Ramos (cell line): ENCODE measurements around the gene PRICKLE1.

Experiments
- in situ Hi-C: fragments of 300-500 bp; cut with MboI; formaldehyde crosslinking; loops from one replicate; pipeline ENCODE4 v1.14.3; 2022; ENCODE audit warnings: low sequenced_read_pairs; ENCODE audit not compliant: unreplicated experiment

The PRICKLE1 gene

GRCh38 chr12:42502682-42503081, 86.9 kb downstream of the PRICKLE1 start:
- in situ Hi-C loops = no loop called here

DNA sequence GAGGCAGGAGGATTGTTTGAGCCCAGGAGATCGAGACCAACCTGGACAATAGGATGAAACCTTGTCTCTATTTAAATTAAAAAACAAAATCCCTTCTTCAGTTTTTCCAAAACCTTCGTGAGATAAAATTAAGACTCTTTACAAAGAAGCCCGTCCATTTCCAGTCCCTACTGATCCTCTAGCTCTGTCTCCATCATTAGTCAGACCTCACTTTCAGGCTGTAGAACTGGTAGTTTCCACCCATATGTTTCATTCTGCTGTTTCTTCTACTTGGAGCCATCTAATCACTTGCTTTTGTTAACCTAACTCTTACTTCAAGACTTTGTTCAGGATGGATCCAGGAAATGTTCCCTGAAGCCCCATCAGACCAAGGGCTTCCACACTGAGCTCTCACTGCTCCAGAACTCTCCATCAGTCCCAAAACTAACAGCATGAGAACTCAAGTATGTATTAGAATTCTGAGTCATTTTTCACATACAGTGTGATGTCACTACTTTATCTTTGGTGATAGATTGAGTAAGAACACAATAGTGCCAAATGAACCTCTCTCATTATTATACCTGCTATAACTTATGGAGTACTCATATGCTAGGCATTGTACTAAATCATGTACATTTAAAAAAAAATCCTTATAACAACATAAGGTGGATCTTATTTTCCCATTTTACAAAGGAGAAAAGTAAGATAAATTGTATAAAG, 90.8 kb downstream of the PRICKLE1 start:
- in situ Hi-C loops = no loop called here

- in situ Hi-C loops = no loop called here
These were observed 92.7 kb downstream of the PRICKLE1 start for GRCh38 chr12:42496886-42497285.

DNA sequence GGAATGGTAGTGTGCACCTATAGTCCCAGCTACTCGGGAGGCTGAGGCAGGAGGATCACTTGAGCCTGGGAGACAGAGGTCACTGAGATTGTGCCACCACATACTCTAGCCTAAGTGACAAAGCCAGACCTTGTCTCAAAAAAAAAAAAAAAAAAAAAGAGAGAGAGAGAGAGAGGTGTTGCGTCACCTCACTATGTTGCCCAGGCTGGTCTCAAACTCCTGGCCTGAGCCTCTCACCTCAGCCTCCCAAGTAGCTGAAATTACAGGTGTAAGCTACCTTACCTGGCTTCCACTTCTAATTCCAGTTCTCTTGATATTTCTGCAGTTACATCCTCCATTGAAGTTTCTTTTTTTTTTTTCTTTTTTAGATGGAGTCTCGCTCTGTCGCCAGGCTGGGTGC, 94.3 kb downstream of the PRICKLE1 start:
- in situ Hi-C loops = no loop called here

GRCh38 chr12:42492267-42492666, 97.3 kb downstream of the PRICKLE1 start:
- in situ Hi-C loops = no loop called here

- in situ Hi-C loops = no loop called here
These were observed 99.2 kb downstream of the PRICKLE1 start for GRCh38 chr12:42490261-42490842.

- in situ Hi-C loops = no loop called here
These were observed 103.1 kb downstream of the PRICKLE1 start for GRCh38 chr12:42486407-42486806.

- in situ Hi-C loops = no loop called here
These were observed 103.7 kb downstream of the PRICKLE1 start for GRCh38 chr12:42485823-42486222.

GRCh38 chr12:42484996-42485395, 104.5 kb downstream of the PRICKLE1 start:
- in situ Hi-C loops = no loop called here

- in situ Hi-C loops = no loop called here
These were observed 106.1 kb downstream of the PRICKLE1 start for GRCh38 chr12:42483521-42483790.

DNA sequence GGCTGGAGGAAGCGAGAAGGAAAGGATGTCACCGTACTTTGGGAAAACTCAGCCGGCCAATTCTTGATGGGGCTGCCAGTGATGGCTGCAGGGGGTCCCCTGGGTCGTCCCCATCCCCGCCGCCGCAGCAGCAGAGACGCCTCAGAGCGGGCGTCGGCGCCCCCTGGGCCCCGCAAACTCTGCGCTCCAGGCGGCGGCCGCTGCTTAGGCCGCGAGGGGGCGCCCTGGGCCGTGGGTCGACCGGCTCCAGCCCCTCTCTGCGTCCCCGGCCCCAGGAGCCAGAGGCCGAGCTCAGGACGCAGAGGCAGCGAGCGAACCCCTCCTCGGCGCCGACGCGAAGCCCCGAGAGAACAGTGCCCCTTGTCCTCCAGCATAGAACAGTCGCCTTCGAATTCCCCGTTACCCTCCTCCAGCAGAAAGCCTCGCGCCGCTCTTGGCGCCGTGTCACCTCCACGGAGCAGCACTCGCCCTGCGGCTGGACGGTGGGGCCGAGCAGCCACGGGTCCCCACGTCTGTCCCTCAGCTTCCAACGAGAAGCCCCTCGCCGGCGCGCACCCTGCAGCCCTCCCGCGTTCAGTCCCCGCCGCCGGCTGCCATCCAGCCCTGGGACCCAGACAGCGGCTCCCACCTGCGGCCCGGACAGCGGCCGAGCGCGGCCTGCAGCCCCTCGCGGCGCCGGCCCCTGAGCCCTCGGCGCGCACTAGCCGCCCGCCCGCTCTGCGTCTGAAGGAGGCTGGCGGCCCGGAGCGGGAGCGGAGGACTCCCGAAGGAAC, 106.6 kb downstream of the PRICKLE1 start:
- in situ Hi-C loops = no loop called here

DNA sequence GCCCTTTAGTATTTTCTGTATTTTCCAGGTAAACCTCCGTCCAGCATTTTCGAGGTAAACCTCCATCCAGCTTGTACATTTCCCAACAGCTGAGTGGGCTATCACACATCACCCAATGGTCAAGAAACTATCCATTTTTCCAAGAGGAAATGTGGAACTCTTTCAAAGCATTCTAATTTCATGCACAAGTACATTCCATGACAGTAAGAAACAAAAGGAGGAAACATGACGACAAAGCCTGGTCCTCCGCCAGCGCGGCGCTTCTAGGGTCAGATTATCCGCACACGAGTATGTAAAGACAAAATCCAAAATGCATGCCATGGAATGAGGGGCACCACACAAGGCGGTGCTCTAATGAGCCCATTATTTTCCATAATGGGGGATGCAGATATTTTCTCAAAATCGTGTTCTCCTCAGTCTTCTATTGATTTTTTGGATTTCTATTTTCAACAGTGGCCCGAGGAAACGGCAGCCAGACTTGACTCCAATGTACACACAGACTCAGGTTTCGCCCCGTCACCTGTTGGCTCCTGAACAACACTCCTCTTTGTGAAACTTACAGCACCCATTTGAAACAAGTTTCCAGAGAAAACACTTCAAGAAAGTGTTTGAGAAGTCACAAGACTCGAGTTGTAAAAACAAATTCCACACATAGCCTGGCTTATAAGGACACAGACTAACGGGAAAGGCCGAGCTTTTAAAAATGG, 107.4 kb downstream of the PRICKLE1 start:
- in situ Hi-C loops = no loop called here

DNA sequence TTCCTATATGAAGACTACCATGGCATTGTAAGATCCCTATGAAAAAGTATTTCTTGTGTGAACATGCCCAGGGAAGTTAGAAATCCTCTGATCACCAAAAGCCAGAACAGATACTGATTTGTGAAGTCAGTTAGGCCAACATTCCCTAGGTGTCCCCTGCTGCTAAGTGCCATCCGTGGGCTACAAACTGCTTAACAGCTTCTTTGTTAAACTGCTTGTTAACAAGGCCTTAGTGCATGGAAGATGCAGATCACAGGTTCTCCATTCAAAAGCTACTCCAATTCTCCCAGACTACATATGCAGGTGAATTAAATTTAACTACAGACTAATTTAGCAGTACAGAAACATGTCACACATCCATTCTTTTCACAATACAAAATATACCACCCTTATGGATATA, 108.2 kb downstream of the PRICKLE1 start:
- in situ Hi-C loops = no loop called here

DNA sequence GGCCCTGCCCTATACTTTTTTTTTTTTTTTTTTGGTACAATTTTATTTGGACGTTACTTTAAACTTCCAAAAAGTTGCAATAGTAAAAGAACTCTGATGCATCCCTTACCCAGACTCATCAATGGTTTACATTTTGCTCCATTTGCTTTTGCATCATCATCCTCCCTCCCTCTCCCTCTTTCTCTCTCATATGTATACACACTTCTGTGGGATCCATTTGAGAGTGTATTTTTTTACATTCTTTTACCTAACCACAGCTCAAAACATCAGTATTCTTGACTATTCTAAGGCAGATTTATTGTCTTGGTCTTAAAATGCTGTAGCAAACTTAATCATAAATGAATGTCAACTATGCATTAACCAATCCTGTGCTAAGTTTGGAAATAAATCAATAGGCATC, 111.6 kb downstream of the PRICKLE1 start:
- in situ Hi-C loops = no loop called here

DNA sequence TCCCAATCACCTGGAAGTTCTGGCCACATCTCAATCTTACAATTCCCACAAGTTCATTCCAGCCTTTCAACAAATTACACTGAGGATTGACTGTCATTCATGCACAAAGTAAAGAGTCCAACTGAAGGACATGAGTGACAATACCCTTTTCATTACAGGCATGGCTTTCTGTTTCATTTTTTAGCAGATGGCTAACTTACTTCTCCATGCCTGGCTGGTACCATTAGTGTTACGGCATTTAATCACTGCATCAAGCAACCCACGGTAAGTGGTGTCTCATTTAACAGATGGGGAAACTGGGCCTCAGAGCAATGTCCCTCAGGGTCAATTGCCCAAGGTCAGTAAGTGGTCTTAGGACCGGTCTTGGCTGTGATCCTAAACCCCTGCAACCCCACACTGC, 114.4 kb downstream of the PRICKLE1 start:
- in situ Hi-C loops = no loop called here

DNA sequence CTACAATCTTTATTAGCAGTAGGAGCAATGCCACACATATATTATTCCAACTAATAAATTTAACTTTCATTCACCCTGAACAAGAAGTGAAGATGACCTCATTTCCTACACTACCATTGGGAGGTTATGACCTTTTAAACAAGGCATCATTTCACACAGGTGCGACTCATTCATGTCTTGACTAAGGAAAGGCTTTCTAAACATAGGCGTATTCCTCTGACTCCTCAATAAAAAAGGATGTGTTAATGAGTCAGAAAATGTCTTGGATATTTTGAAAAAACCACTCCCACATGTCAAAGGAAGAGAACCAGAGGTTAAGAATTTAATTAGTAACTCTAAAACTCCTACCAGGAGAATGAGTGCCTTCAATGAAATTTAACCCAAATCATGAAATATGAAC, 115.2 kb downstream of the PRICKLE1 start:
- in situ Hi-C loops = no loop called here

- in situ Hi-C loops = no loop called here
These were observed 116.0 kb downstream of the PRICKLE1 start for GRCh38 chr12:42473561-42473960.

- in situ Hi-C loops = no loop called here
These were observed 116.4 kb downstream of the PRICKLE1 start for GRCh38 chr12:42473130-42473529.

DNA sequence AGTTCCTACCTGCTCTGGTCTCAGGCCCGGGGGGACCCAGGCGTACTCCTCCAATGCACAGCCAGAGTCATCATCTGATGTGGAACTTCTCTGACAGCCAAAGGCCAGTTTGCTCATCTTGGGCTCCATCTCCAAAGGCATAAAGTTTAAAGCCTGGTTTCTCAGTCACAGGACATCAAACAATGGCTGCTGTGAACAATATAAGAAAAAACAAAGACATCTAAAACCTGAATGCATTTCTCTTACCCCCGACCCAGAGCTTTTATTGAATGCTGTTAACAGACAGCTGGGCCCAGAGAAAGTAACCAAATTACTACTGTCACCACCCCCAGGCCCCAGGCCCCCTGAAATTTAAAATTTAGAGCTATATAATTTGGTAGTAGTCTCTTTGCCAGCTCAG, 117.2 kb downstream of the PRICKLE1 start:
- in situ Hi-C loops = no loop called here

GRCh38 chr12:42469355-42470175, 120.0 kb downstream of the PRICKLE1 start:
- in situ Hi-C loops = no loop called here
